BE2C (cell line): Measurements from ENCODE around the gene PGS1.

ENCODE experiments used
- DNase-seq: peaks from one replicate; pipeline ENCODE4 v3.0.0-alpha.2; 2020
- H3K27me3 ChIP-seq: fragments of 250-450 bp; sonication (Bioruptor Pico); 2 replicates; pipeline ENCODE4 v1.5.1; 2020; ENCODE audit warnings: mild to moderate bottlenecking
- H3K36me3 ChIP-seq: fragments of 250-450 bp; sonication (Bioruptor Pico); 2 replicates; pipeline ENCODE4 v1.5.1; 2020; ENCODE audit warnings: mild to moderate bottlenecking
- H3K4me1 ChIP-seq: fragments of 250-450 bp; sonication (Bioruptor Pico); 2 replicates; pipeline ENCODE4 v1.5.1; 2020
- H3K4me3 ChIP-seq: 2 replicates; pipeline ENCODE4 v1.5.1; 2011; ENCODE audit warnings: low read depth, low read length
- H3K9me3 ChIP-seq: fragments of 250-450 bp; sonication (Bioruptor Pico); 2 replicates; pipeline ENCODE4 v1.5.1; 2020
- TF ChIP-seq, protein P1 (sequence below): IDR thresholded peaks from 2 replicates; pipeline ENCODE4 v1.5.1; 2012; ENCODE audit warnings: mild to moderate bottlenecking, low read depth, low read length

Gene PGS1

DNA sequence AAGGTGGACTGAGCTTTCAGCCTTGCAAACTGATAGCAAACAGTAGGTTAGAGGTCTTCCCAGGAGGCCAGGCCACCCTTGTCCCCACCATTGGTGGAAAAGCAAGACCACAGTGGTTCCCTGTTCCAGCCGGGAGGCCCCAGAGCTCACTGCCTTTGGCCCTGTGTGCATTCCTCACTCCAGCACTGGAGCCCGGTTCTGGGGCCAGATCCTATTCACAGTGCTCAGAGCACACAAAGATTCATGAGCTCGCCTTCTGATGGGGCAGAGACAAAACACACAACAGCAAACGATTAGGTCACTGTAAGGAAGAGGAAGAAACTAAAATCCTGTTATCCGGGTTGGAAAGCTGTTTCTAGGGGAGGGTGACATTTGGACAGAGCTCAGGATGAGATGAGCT lies 5.6 kb upstream of the PGS1 start:
- H3K27me3 ChIP-seq = no peaks in the 10 kb centered on the region
- H3K9me3 ChIP-seq = no peaks in the 10 kb centered on the region
- H3K4me1 ChIP-seq = peaks cover 6% of the 10 kb centered on the region
- TF ChIP-seq, protein P1, sequence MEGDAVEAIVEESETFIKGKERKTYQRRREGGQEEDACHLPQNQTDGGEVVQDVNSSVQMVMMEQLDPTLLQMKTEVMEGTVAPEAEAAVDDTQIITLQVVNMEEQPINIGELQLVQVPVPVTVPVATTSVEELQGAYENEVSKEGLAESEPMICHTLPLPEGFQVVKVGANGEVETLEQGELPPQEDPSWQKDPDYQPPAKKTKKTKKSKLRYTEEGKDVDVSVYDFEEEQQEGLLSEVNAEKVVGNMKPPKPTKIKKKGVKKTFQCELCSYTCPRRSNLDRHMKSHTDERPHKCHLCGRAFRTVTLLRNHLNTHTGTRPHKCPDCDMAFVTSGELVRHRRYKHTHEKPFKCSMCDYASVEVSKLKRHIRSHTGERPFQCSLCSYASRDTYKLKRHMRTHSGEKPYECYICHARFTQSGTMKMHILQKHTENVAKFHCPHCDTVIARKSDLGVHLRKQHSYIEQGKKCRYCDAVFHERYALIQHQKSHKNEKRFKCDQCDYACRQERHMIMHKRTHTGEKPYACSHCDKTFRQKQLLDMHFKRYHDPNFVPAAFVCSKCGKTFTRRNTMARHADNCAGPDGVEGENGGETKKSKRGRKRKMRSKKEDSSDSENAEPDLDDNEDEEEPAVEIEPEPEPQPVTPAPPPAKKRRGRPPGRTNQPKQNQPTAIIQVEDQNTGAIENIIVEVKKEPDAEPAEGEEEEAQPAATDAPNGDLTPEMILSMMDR = no peak
- no peak overlapping the region for H3K4me3 ChIP-seq
- no peaks in the 10 kb centered on the region for H3K36me3 ChIP-seq
- no peak for DNase-seq

GRCh38 chr17:78374189-78374588 lies 4.3 kb upstream of the PGS1 start:
- no peak for DNase-seq
- H3K27me3 ChIP-seq = no peaks in the 10 kb centered on the region
- TF ChIP-seq, protein P1 = no peak
- H3K4me3 ChIP-seq = no peak overlapping the region
- no peaks in the 10 kb centered on the region for H3K36me3 ChIP-seq
- H3K9me3 ChIP-seq = no peaks in the 10 kb centered on the region
- H3K4me1 ChIP-seq = peaks cover 6% of the 10 kb centered on the region

GRCh38 chr17:78374631-78375274 lies 3.7 kb upstream of the PGS1 start:
- Histone ChIP-seq H3K9me3 (no peaks in the 10 kb centered on the region), H3K27me3 (no peaks in the 10 kb centered on the region), H3K36me3 (no peaks in the 10 kb centered on the region), H3K4me1 (peaks cover 2% of the 10 kb centered on the region), H3K4me3 (no peak overlapping the region)
- TF ChIP-seq, protein P1 = no peak
- no peak for DNase-seq

DNA sequence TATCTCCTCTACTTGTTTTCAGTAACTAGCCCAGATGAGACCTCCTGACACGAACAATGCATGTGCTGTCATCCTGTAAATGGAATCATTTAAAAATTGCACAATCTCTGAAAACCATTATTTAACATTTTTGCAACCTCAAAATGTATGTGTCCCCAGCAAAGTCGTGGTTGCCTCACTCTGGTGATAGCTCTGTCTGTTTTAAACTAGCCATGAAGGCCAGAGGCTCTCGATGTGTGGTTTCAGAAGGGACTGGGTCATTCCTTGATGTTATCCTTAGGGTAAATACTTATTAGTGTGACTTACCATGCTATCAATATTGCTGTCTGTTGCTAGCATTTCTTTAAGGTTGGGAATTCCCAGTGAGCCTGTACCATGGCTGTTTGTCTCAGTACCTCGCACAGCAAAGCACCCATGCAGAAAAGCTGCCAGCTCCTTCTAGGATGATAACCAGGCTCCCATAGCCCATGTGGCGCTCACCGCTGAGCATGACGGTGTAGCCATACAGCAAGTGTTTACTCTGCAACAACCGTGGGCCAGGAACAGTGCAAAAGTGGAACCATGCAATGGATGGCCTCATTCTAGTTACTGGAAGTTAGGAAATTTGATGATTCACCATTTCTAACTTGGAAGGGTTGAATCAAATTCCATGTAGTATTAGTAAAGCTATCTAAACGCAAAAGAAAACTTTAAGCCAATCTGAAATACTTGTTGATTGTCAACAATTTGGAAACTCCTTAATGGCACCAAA lies 2.9 kb upstream of the PGS1 start:
- Histone ChIP-seq H3K9me3 (no peaks in the 10 kb centered on the region), H3K27me3 (no peaks in the 10 kb centered on the region), H3K4me3 (no peak overlapping the region), H3K36me3 (no peaks in the 10 kb centered on the region), H3K4me1 (no peaks in the 10 kb centered on the region)
- DNase-seq = no peak
- TF ChIP-seq, protein P1 = no peak

DNA sequence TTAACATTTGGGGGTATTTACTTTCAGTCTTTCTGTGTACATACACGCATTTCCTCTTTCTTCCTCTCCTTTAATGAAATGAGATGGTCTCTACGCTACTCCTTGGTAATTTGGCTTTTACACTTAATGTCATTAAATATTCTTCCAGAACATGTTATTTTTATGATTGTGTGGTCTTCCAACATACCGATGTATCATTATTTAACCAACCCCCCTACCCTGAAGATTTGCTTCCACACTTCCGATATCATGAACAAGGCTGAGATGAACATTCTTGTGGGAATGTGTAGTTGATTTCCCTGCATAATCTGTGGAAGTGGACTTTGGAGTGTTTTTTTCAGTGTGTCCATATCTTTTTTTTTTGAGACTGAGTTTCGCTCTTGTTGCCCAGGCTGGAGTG lies 2.3 kb upstream of the PGS1 start:
- no peaks in the 10 kb centered on the region for H3K9me3 ChIP-seq
- no peak overlapping the region for H3K4me3 ChIP-seq
- no peak for DNase-seq
- TF ChIP-seq, protein P1 = no peak
- no peaks in the 10 kb centered on the region for H3K27me3 ChIP-seq
- no peaks in the 10 kb centered on the region; the same call in 1 of the 2 replicates for H3K36me3 ChIP-seq
- no peaks in the 10 kb centered on the region for H3K4me1 ChIP-seq

- no peak for DNase-seq
- TF ChIP-seq, protein P1 = no peak
- Histone ChIP-seq H3K36me3 (no peaks in the 10 kb centered on the region; the same call in 1 of the 2 replicates), H3K4me3 (peak overlapping the region; percentile 98), H3K4me1 (no peaks in the 10 kb centered on the region), H3K9me3 (no peaks in the 10 kb centered on the region), H3K27me3 (no peaks in the 10 kb centered on the region)
Measured at GRCh38 chr17:78377858-78378224, 608 bp upstream of the PGS1 start.
